IMR-90 (cell line): ENCODE results near the gene FLYWCH1. TPM values are rescaled to one million over a fixed set of nuclear protein-coding genes. Genes with fewer than 3 reads are reported as not detected.

ENCODE experiments used
- ATAC-seq: fragments of 200-7000 bp; cut with Tn5 transposase; 2 replicates; pipeline ENCODE4 v1.9.1; 2020; ENCODE audit warnings: low read depth, mild to moderate bottlenecking, moderate library complexity
- BruUV-seq: library from RNA; stranded (reverse); fragments of 400-500 nt; replicated peaks from 2 replicates; lab custom pipeline; 2021; lab: Mats Ljungman, UMichigan
- CTCF ChIA-PET: fragments of 300-600 bp; formaldehyde crosslinking; extraction: SDS; loops from one replicate; lab custom pipeline; 2021; ENCODE audit warnings: antibody characterized with exemption; lab: Yijun Ruan, JAX
- POLR2A ChIA-PET: fragments of 300-600 bp; sonication (Branson Sonifier 250); formaldehyde crosslinking; loops from one replicate; lab custom pipeline; 2022; ENCODE audit warnings: antibody characterized with exemption; ENCODE audit not compliant: unreplicated experiment; lab: Charles Lee
- DNase-seq: peaks from one replicate; pipeline ENCODE4 v3.0.0; 2013
- H2AFZ ChIP-seq: replicated peaks from 2 replicates; pipeline ENCODE3; 2013; ENCODE audit warnings: low read length, mild to moderate bottlenecking; ENCODE audit not compliant: poor library complexity
- H2AK5ac ChIP-seq: 2 replicates; pipeline ENCODE4 v1.6.1; 2013; ENCODE audit warnings: low read depth, low read length, inconsistent platforms
- H2AK9ac ChIP-seq: replicated peaks from 2 replicates; pipeline ENCODE3; 2013; ENCODE audit warnings: mild to moderate bottlenecking, low read depth, low read length, moderate library complexity; ENCODE audit not compliant: poor library complexity
- H2BK120ac ChIP-seq: 2 replicates; pipeline ENCODE4 v1.6.1; 2013; ENCODE audit warnings: low read depth, low read length, inconsistent platforms
- H2BK15ac ChIP-seq: 3 replicates; pipeline ENCODE4 v1.6.1; 2013; ENCODE audit warnings: low read depth, low read length, inconsistent platforms
- H2BK20ac ChIP-seq: 2 replicates; pipeline ENCODE4 v1.6.1; 2013; ENCODE audit warnings: low read depth, mild to moderate bottlenecking, inconsistent platforms, low read length, moderate library complexity
- H2BK5ac ChIP-seq: 2 replicates; pipeline ENCODE4 v1.6.1; 2013; ENCODE audit warnings: mild to moderate bottlenecking, low read depth, low read length, inconsistent platforms; ENCODE audit not compliant: poor library complexity, severe bottlenecking
- H3K14ac ChIP-seq: replicated peaks from 2 replicates; pipeline ENCODE4 v1.6.1; 2013; ENCODE audit warnings: low read depth, low read length, inconsistent platforms
- H3K18ac ChIP-seq: 2 replicates; pipeline ENCODE4 v1.6.1; 2013; ENCODE audit warnings: low read depth, low read length, control low read depth
- H3K23ac ChIP-seq: 2 replicates; pipeline ENCODE4 v1.6.1; 2013; ENCODE audit warnings: low read depth, low read length, inconsistent platforms
- H3K27ac ChIP-seq: 2 replicates; pipeline ENCODE4 v1.5.1; 2013; ENCODE audit warnings: mild to moderate bottlenecking, control low read depth, low read length; ENCODE audit not compliant: insufficient read depth
- H3K27me3 ChIP-seq: 2 replicates; pipeline ENCODE4 v1.6.1; 2013; ENCODE audit warnings: low read length; ENCODE audit not compliant: control insufficient read depth, insufficient read depth
- H3K36me3 ChIP-seq: 2 replicates; pipeline ENCODE4 v1.6.1; 2013; ENCODE audit warnings: low read length, mixed read lengths; ENCODE audit not compliant: control insufficient read depth, insufficient read depth
- H3K4ac ChIP-seq: 2 replicates; pipeline ENCODE4 v1.6.1; 2013; ENCODE audit warnings: low read depth, low read length, inconsistent platforms
- H3K4me1 ChIP-seq: 2 replicates; pipeline ENCODE4 v1.6.1; 2013; ENCODE audit warnings: low read length, mixed read lengths; ENCODE audit not compliant: control insufficient read depth, insufficient read depth
- H3K4me2 ChIP-seq: 2 replicates; pipeline ENCODE4 v1.6.1; 2013; ENCODE audit warnings: low read depth, mild to moderate bottlenecking, control low read depth, low read length, moderate library complexity
- H3K4me3 ChIP-seq: 2 replicates; pipeline ENCODE4 v1.5.1; 2013; ENCODE audit warnings: low read depth, mild to moderate bottlenecking, control low read depth, low read length, moderate library complexity; ENCODE audit not compliant: insufficient read depth
- H3K56ac ChIP-seq: 2 replicates; pipeline ENCODE4 v1.6.1; 2013; ENCODE audit warnings: low read length, inconsistent platforms; ENCODE audit not compliant: insufficient read depth; ENCODE audit errors: extremely low read depth
- H3K79me1 ChIP-seq, 2 experiments: 2 replicates each; pipeline ENCODE4 v1.6.1; 2013; ENCODE audit warnings: low read length in 2 of 2, inconsistent platforms in 1 of 2, low read depth in 1 of 2
- H3K9ac ChIP-seq: 2 replicates; pipeline ENCODE4 v1.6.1; 2013; ENCODE audit warnings: low read depth, low read length, control low read depth
- H3K9me1 ChIP-seq: 2 replicates; pipeline ENCODE4 v1.6.1; 2013; ENCODE audit warnings: low read length, inconsistent platforms; ENCODE audit not compliant: insufficient read depth
- H3K9me3 ChIP-seq: 2 replicates; pipeline ENCODE4 v1.6.1; 2013; ENCODE audit warnings: low read length; ENCODE audit not compliant: control insufficient read depth, insufficient read depth
- H4K20me1 ChIP-seq: 2 replicates; pipeline ENCODE4 v1.6.1; 2013; ENCODE audit warnings: low read length, inconsistent platforms; ENCODE audit not compliant: insufficient read depth
- H4K5ac ChIP-seq: 2 replicates; pipeline ENCODE4 v1.6.1; 2013; ENCODE audit warnings: mild to moderate bottlenecking, low read depth, low read length, control low read depth
- H4K8ac ChIP-seq, 2 experiments: 2 replicates each; pipeline ENCODE4 v1.6.1; 2013; ENCODE audit warnings: low read depth in 2 of 2, low read length in 2 of 2, control low read depth in 1 of 2, inconsistent platforms in 1 of 2
- H4K91ac ChIP-seq: 2 replicates; pipeline ENCODE4 v1.6.1; 2013; ENCODE audit warnings: low read depth, low read length, inconsistent platforms; ENCODE audit not compliant: insufficient read depth
- BHLHE40 ChIP-seq: fragments of 150-350 bp; IDR thresholded peaks from 2 replicates; pipeline ENCODE4 v1.6.1; 2016; ENCODE audit warnings: mild to moderate bottlenecking, low read depth, low read length
- CHD1 ChIP-seq: IDR thresholded peaks from 2 replicates; pipeline ENCODE4 v1.6.1; 2012; ENCODE audit warnings: low read depth, low read length, improper control_type of control experiment
- CTCF ChIP-seq: conservative IDR thresholded peaks from 2 replicates; pipeline ENCODE4 v1.5.1; 2012; ENCODE audit warnings: mild to moderate bottlenecking, low read depth, low read length, improper control_type of control experiment
- ELK1 ChIP-seq: fragments of 150-350 bp; IDR thresholded peaks from 2 replicates; pipeline ENCODE4 v1.6.1; 2016; ENCODE audit warnings: low read depth, mild to moderate bottlenecking, low read length, moderate library complexity, borderline replicate concordance
- FOS ChIP-seq: fragments of 150-350 bp; IDR thresholded peaks from 2 replicates; pipeline ENCODE4 v1.6.1; 2016; ENCODE audit warnings: low read depth, low read length
- MAFK ChIP-seq: IDR thresholded peaks from 2 replicates; pipeline ENCODE4 v1.6.1; 2012; ENCODE audit warnings: low read depth, low read length, improper control_type of control experiment
- MAZ ChIP-seq: IDR thresholded peaks from 2 replicates; pipeline ENCODE4 v1.6.1; 2012; ENCODE audit warnings: low read depth, mild to moderate bottlenecking, low read length, improper control_type of control experiment, moderate library complexity, borderline replicate concordance
- MXI1 ChIP-seq: IDR thresholded peaks from 2 replicates; pipeline ENCODE4 v1.6.1; 2012; ENCODE audit warnings: low read depth, mild to moderate bottlenecking, low read length, moderate library complexity, borderline replicate concordance
- NFE2L2 ChIP-seq: fragments of 150-350 bp; IDR thresholded peaks from 2 replicates; pipeline ENCODE4 v1.6.1; 2016; ENCODE audit warnings: low read depth, mild to moderate bottlenecking, low read length
- POLR2A ChIP-seq: IDR thresholded peaks from 2 replicates; pipeline ENCODE4 v1.6.1; 2012; ENCODE audit warnings: mild to moderate bottlenecking, low read depth, low read length
- RCOR1 ChIP-seq: IDR thresholded peaks from 2 replicates; pipeline ENCODE4 v1.6.1; 2012; ENCODE audit warnings: mild to moderate bottlenecking, low read length, improper control_type of control experiment; ENCODE audit not compliant: insufficient replicate concordance
- RFX5 ChIP-seq: IDR thresholded peaks from 2 replicates; pipeline ENCODE4 v1.8.0; 2012; ENCODE audit warnings: low read depth, mild to moderate bottlenecking, low read length, moderate library complexity
- SMC3 ChIP-seq: fragments of 150-350 bp; IDR thresholded peaks from 2 replicates; pipeline ENCODE4 v1.6.1; 2016; ENCODE audit warnings: low read depth, mild to moderate bottlenecking, antibody characterized with exemption, low read length, moderate library complexity
- USF2 ChIP-seq: fragments of 150-350 bp; IDR thresholded peaks from 2 replicates; pipeline ENCODE4 v1.6.1; 2017; ENCODE audit warnings: mild to moderate bottlenecking, antibody characterized with exemption, low read length, low read depth
- WGBS, 2 experiments: methylation state at CpG; one replicate each; pipeline versions ENCODE4 v1.1.5 to v1.1.7; 2013; ENCODE audit warnings: missing lambda C conversion rate in 2 of 2; ENCODE audit not compliant: insufficient read length in 1 of 2; ENCODE audit errors: extremely low coverage in 2 of 2; 5-methylcytosine and 5-hydroxymethylcytosine counted together
- dilution Hi-C: fragments of 300-500 bp; cut with HindIII; formaldehyde crosslinking; loops from one replicate; pipeline ENCODE4 v1.14.3; 2018; ENCODE audit warnings: low sequenced_read_pairs; ENCODE audit not compliant: unreplicated experiment
- in situ Hi-C: fragments of 300-500 bp; cut with MboI; formaldehyde crosslinking; loops from 3 replicates; pipeline ENCODE4 v1.14.3; 2019; ENCODE audit warnings: low sequenced_read_pairs, inconsistent platforms, mixed read lengths
- intact Hi-C: fragments of 100-400 bp; cut with micrococcal nuclease; formaldehyde crosslinking; loops from 2 replicates; pipeline ENCODE4 v1.10.0; 2022
- polyA plus RNA-seq, 3 experiments: library from polyadenylated mRNA; depleted of rRNA; stranded (reverse); fragments of >200 nt; gene quantifications; 2 replicates each; pipeline ENCODE4 v1.2.3, GENCODE V29; 2012; ENCODE audit warnings: low replicate concordance in 1 of 3
- total RNA-seq: library from RNA; depleted of rRNA; stranded (reverse); fragments of >200 nt; gene quantifications from 2 replicates; pipeline ENCODE4 v1.2.3, GENCODE V29; 2012

The FLYWCH1 gene
- total and polyA plus RNA-seq, 2 of the 4 experiments (the other 2 are of a cell fraction) = 14.3 to 25.2 TPM

- Histone ChIP-seq H2AFZ (no peak overlapping the region), H3K9me3 (no peaks in the 10 kb centered on the region), H3K79me1 (no peaks in the 10 kb centered on the region), H3K9me1 (0 out of 2 replicates have a peak, but pooled peaks cover under 1% of the 10 kb centered on the region), H2AK5ac (no peak overlapping the region), H2BK5ac (no peak overlapping the region), H2AK9ac (no peak overlapping the region), H4K5ac (no peak overlapping the region), H3K4me2 (no peak overlapping the region), H3K4me3 (no peak overlapping the region), H3K4me1 (no peaks in the 10 kb centered on the region), H3K56ac (no peak overlapping the region), H3K27ac (no peak overlapping the region), H3K36me3 (peaks cover 13% of the 10 kb centered on the region), H4K20me1 (0 out of 2 replicates have a peak, but pooled peaks cover 3% of the 10 kb centered on the region), H4K91ac (no peak overlapping the region), H2BK20ac (no peak overlapping the region), H2BK120ac (no peak overlapping the region), H3K23ac (no peak overlapping the region), H4K8ac (no peak overlapping the region), H2BK15ac (no peak overlapping the region), H3K4ac (no peak overlapping the region), H3K9ac (no peak overlapping the region), H3K27me3 (peaks cover 39% of the 10 kb centered on the region), H3K14ac (no peak overlapping the region), H3K18ac (no peak overlapping the region)
- DNase-seq = no peak
- in situ Hi-C loops (no loop called here), dilution Hi-C loops (no loop called here), intact Hi-C loops (no loop called here)
- BruUV-seq = no TSS peak
- no peak for ATAC-seq
- WGBS, 2 experiments = 46% methylated on average over 18 of the region's 31 CpGs; no CpG with 5 or more reads in 1 of the 2 experiments
- ChIA-PET POLR2A (no interaction called here), CTCF (no interaction called here)
- TF ChIP-seq FOS (no peak), MAZ (no peak), SMC3 (no peak), CTCF (no peak), MAFK (no peak), RCOR1 (no peak), POLR2A (no peak), RFX5 (no peak), BHLHE40 (no peak), USF2 (no peak), NFE2L2 (no peak), MXI1 (no peak), CHD1 (no peak), ELK1 (no peak)
Observed at GRCh38 chr16:2953706-2954627, 42.2 kb downstream of the FLYWCH1 start.
